Caki2 (cell line): ENCODE results near the gene ILK. TPM values are rescaled to one million over a fixed set of nuclear protein-coding genes. Genes with fewer than 3 reads are reported as not detected.

Source experiments
- DNase-seq: peaks from one replicate; pipeline ENCODE4 v3.0.0-alpha.2; 2015; ENCODE audit warnings: low read depth
- in situ Hi-C: cut with HindIII; loops from 2 replicates; pipeline ENCODE4 v1.10.0; 2016; ENCODE audit warnings: low sequenced_read_pairs, low pct_unique_long_range_greater_than_20kb, mixed read lengths
- total RNA-seq: library from RNA; depleted of rRNA; stranded (reverse); fragments of >200 nt; shearing (Covaris generic); gene quantifications from 2 replicates; pipeline ENCODE4 v1.2.3, GENCODE V29; 2014; ENCODE audit warnings: low replicate concordance

ILK gene
- total RNA-seq, 1 experiment from 2014 or later, result 153 TPM

DNA sequence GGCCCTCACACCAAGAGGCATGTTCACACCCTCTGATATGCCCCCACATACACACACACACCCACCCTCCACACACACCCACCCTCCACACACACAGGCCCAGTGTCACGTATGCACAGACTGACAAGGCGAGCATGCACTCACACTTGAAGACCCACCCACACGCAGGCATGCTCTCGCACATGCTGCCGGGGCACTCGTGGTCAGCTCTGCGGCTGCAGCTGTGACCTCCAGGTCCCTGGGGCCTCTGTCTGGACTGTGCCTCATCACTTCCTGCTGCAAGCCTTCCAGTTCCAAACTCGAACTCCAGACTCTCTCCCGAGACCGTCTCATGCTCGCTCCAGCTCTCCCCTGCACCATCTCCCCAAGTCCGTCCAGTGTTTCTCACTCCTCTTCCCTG is 42.5 kb downstream of the ILK start:
- DNase-seq, result no peak
- in situ Hi-C loops, result no loop called here

DNA sequence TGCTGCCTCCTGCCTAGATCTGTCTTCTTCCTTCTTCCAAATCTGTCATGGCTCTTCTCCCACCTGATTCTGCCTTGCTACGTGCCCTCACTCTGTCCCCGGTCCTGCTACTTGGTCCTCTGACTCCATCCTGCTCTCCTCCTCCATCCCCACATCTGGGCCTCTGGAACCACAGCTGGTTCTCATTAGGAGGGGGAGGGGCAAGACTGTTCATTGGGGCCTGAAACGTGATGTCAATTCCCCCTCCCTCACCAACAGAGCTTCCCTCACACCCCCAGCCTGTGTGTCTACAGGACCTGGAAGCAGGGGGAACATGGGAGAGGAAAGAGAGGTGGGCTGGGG is 43.0 kb downstream of the ILK start:
- DNase-seq, result no peak
- in situ Hi-C loops, result no loop called here

GRCh38 chr11:6646918-6647679 is 43.5 kb downstream of the ILK start:
- no peak for DNase-seq
- in situ Hi-C loops, result no loop called here

- in situ Hi-C loops, result no loop called here
- no peak for DNase-seq
These were observed 44.3 kb downstream of the ILK start for GRCh38 chr11:6647836-6648235.

DNA sequence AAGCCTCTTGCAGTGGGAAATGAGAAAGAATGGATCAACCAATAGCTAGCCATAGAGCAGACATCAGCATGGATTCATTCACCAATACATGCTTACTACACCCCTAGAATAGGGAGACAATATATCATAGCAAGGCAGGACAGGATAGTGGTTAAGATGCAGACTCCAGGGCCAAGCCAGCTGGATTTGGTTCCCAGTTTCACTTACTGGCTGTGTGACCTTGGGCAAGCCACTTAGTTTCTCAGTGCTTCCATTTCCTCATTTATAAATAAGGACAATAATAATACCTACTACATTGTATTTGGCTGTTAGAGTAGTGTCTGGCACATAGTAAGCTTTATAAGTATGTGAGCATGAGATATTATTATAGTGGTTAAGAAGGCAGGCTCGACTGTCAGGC is 44.9 kb downstream of the ILK start:
- no peak for DNase-seq
- in situ Hi-C loops, result no loop called here

GRCh38 chr11:6650104-6650503 is 46.5 kb downstream of the ILK start:
- DNase-seq, result no peak
- in situ Hi-C loops, result no loop called here

DNA sequence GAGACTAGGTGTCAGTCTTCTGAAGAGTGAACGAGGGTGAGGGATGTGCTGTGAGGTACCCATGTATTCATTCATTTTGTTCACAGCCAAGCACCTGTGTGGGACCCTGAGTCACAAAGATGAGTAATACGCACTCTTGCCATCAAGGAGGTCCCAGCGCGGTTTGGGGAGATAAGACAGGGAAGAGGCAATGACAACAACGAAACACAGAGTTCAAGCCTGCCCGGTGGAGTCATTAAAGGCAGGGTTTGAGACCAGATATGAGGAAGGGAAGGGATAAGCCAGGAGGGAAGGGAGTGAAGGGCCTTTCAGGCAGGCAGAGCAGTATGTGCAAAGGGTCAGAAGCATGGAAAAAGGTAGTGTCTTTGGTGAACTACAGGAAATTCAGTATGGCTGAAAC is 47.4 kb downstream of the ILK start:
- no peak for DNase-seq

GRCh38 chr11:6652182-6652581 is 48.6 kb downstream of the ILK start:
- DNase-seq, result no peak
- in situ Hi-C loops, result no loop called here

More for the DNA sequence above, 47.4 kb downstream of the ILK start:
- in situ Hi-C loops, result no loop called here

GRCh38 chr11:6653097-6653496 is 49.5 kb downstream of the ILK start:
- DNase-seq, result no peak
- in situ Hi-C loops, result no loop called here

- DNase-seq, result no peak
- in situ Hi-C loops, result no loop called here
These were observed 50.1 kb downstream of the ILK start for GRCh38 chr11:6653656-6654055.

GRCh38 chr11:6654281-6655019 is 50.9 kb downstream of the ILK start:
- in situ Hi-C loops, result no loop called here
- no peak for DNase-seq

DNA sequence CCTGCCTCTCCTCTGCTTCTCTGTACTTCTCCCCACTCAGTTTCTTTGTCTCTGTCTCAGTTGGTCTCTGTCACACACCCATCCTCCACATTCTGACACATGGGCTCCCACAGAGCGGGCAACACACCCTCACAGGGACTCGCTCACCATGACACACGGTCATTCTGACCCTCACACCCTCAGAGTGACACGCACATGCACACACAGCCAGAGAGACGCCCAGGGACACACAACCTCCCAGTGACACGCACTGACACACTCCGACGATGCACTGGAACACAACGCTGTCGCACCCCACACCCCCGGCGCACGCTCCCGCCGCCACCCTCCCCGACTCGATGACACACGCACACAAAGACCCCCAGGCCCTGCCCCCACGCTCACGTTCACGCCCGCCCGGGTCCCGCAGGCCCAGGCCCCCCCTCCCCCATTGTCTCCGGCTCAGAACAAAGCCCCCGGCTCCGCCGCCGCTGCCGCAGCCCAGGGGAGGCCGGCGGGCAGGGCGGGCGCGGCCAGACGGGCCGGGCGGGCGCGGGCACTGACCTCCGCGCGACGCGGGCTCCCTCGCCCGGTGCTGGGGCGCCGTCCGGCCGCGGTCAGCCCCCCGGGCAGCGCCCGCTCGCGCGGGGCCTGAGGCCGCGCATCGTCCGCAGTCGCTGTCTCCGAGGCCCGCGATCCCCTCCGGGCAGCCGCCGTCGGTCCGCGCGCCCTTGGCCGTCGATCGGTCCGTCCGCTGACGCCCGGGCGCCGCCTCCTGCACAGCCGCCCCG is 51.6 kb downstream of the ILK start:
- no peak for DNase-seq
- in situ Hi-C loops, result no loop called here

GRCh38 chr11:6655790-6656583 is 52.4 kb downstream of the ILK start, which contains the start of gene DCHS1:
Gene DCHS1, minus strand, starts transcription at chr11:6655809. Its CDS starts 14,196 bp downstream, at chr11:6641613.
- in situ Hi-C loops, result no loop called here
- no peak for DNase-seq

GRCh38 chr11:6656584-6656915 is 53.0 kb downstream of the ILK start:
- in situ Hi-C loops, result no loop called here
- DNase-seq, result no peak

DNA sequence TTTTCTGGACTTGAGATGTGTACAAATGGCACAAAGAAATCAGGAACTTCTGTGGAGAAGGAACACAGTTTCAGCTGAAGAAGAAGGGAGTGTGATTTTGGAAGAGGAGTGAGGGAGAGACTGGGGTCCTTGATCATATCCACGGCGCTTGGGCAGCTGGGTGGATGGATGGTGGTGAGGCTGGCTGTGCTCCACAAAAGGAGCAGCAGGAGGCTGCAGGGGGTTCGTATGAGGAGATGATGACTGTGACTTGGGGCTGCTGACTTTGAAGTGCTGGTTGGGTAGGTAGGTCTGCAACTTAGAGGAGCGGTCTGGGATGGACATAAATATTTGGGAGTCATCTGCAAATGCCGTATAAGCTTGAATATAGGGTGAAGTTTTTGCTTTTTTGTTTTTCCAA is 53.4 kb downstream of the ILK start:
- no peak for DNase-seq
- in situ Hi-C loops, result no loop called here

- in situ Hi-C loops, result no loop called here
- no peak for DNase-seq
These were observed 53.8 kb downstream of the ILK start for GRCh38 chr11:6657346-6657745.

GRCh38 chr11:6658647-6659046 is 55.1 kb downstream of the ILK start:
- in situ Hi-C loops, result no loop called here
- DNase-seq, result no peak
